Epithelial cell of alveolus of lung (primary cell): Measurements from ENCODE around the gene SHC3. TPM values are rescaled to one million over a fixed set of nuclear protein-coding genes. Genes with fewer than 3 reads are reported as not detected.

ENCODE experiments used
- total RNA-seq: library from RNA; depleted of rRNA; stranded (reverse); fragments of >200 nt; gene quantifications from 2 replicates; pipeline ENCODE4 v1.2.1, GENCODE V29; 2015

SHC3 gene
- total RNA-seq = 3.5 and 6.5 TPM in 2 replicates

GRCh38 chr9:89177944-89178829 is at the start of gene SHC3:
TSS of gene SHC3 (minus strand) at chr9:89178818. CDS start at chr9:89178460, 358 bp downstream.

GRCh38 chr9:88991066-88992034 is 187.3 kb downstream of the SHC3 start, which contains the start of gene S1PR3:
TSS of gene S1PR3 (plus strand) at chr9:88991468. CDS start at chr9:89001201, 9,733 bp downstream.

Other genes with a start within 250 kb of the SHC3 start
- 89.6 and 137 TPM in 2 replicates for gene S1PR3, start 187.3 kb downstream of the SHC3 start, total RNA-seq
- gene CKS2, start 132.4 kb upstream of the SHC3 start, total RNA-seq = 71.1 and 278 TPM in 2 replicates
- 17.6 and 23.2 TPM in 2 replicates for gene SECISBP2, start 139.7 kb upstream of the SHC3 start, total RNA-seq